ENCODE results near the gene ELSPBP1. TPM values are rescaled to one million over a fixed set of nuclear protein-coding genes. Genes with fewer than 3 reads are reported as not detected.

ELSPBP1 gene
- total RNA-seq, 1 donor: not detected

GRCh38 chr19:48020686-48021085 is 26.3 kb downstream of the ELSPBP1 start:
- DNase-seq (ENCODE audit: low read depth): no peak
- TF ChIP-seq CTCF (IDR thresholded peaks at IDR 0.05; ENCODE audit: insufficient read depth, low read depth, low read length): no peak
- no peak overlapping the region for H3K4me3 ChIP-seq (ENCODE audit: low read depth, low read length)

GRCh38 chr19:48023011-48023410 is 28.6 kb downstream of the ELSPBP1 start:
- TF ChIP-seq CTCF (IDR thresholded peaks at IDR 0.05; ENCODE audit: insufficient read depth, low read depth, low read length): no peak
- H3K4me3 ChIP-seq (ENCODE audit: low read depth, low read length): no peak overlapping the region
- no peak for DNase-seq (ENCODE audit: low read depth)

GRCh38 chr19:48023518-48023917 is 29.1 kb downstream of the ELSPBP1 start:
- no peak for DNase-seq (ENCODE audit: low read depth)
- TF ChIP-seq CTCF (IDR thresholded peaks at IDR 0.05; ENCODE audit: insufficient read depth, low read depth, low read length): no peak
- no peak overlapping the region for H3K4me3 ChIP-seq (ENCODE audit: low read depth, low read length)

- TF ChIP-seq CTCF (IDR thresholded peaks at IDR 0.05; ENCODE audit: insufficient read depth, low read depth, low read length): no peak
- no peak for DNase-seq (ENCODE audit: low read depth)
- H3K4me3 ChIP-seq (ENCODE audit: low read depth, low read length): no peak overlapping the region
These were observed 31.0 kb downstream of the ELSPBP1 start for GRCh38 chr19:48025480-48025879.

GRCh38 chr19:48029431-48029830 is 35.0 kb downstream of the ELSPBP1 start:
- no peak for TF ChIP-seq CTCF (IDR thresholded peaks at IDR 0.05; ENCODE audit: insufficient read depth, low read depth, low read length)
- H3K4me3 ChIP-seq (ENCODE audit: low read depth, low read length): no peak overlapping the region
- DNase-seq (ENCODE audit: low read depth): no peak

GRCh38 chr19:48030073-48030472 is 35.6 kb downstream of the ELSPBP1 start:
- DNase-seq (ENCODE audit: low read depth): no peak
- TF ChIP-seq CTCF (IDR thresholded peaks at IDR 0.05; ENCODE audit: insufficient read depth, low read depth, low read length): no peak
- no peak overlapping the region for H3K4me3 ChIP-seq (ENCODE audit: low read depth, low read length)

- no peak overlapping the region for H3K4me3 ChIP-seq (ENCODE audit: low read depth, low read length)
- DNase-seq (ENCODE audit: low read depth): no peak
- TF ChIP-seq CTCF (IDR thresholded peaks at IDR 0.05; ENCODE audit: insufficient read depth, low read depth, low read length): no peak
These were observed 39.2 kb downstream of the ELSPBP1 start for GRCh38 chr19:48033604-48034003.

Measured in fibroblast of villous mesenchyme (primary cell).